OCI-LY1 (cell line): ENCODE measurements around the gene IRF4.

Experiments used
- EZH2 ChIP-seq: fragments of 200-600 bp; sonication (generic), shearing (Covaris generic); IDR thresholded peaks from 2 replicates; pipeline ENCODE4 v1.8.0; 2017; ENCODE audit warnings: borderline replicate concordance, mixed run types, mild to moderate bottlenecking, antibody characterized with exemption, low read length, moderate library complexity, mixed read lengths
- TF ChIP-seq, protein P1 (sequence below): fragments of 200-600 bp; sonication (generic), shearing (Covaris generic); IDR thresholded peaks from 2 replicates; pipeline ENCODE4 v1.5.1; 2017; ENCODE audit warnings: mild to moderate bottlenecking, antibody characterized with exemption, low read length, moderate library complexity, mixed read lengths

DNA sequence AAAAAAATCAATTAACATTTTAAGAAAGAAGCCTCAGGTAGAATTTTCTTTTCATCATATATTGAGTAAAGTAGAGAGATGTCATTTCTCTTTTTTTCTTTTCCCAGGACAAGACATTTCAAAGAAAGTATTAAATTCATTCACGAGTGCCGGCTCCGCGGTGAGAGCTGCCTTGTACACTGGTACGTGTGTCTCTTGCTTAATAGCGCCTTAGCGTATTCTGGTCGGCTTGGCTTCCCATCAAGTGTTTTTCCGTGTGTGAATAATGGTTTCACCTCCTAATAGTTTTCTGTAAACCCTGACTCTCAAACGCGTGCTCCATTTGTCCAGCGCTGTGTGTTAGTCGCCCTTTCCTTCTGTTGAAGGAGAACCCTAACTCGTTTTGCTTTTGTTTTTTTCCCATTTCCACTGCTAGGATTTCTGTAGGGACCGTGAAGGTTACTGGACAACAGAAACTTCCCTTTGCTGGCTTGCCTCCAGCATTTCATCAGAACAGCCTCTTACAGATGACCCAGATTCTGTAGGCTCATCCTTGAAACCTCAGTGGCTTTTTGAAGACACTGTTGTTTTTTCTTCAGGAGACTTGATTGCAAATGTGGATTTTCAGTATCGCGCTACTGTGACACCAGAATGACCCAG, 45.7 kb upstream of the IRF4 start:
- TF ChIP-seq EZH2, result no peak
- TF ChIP-seq, protein P1, sequence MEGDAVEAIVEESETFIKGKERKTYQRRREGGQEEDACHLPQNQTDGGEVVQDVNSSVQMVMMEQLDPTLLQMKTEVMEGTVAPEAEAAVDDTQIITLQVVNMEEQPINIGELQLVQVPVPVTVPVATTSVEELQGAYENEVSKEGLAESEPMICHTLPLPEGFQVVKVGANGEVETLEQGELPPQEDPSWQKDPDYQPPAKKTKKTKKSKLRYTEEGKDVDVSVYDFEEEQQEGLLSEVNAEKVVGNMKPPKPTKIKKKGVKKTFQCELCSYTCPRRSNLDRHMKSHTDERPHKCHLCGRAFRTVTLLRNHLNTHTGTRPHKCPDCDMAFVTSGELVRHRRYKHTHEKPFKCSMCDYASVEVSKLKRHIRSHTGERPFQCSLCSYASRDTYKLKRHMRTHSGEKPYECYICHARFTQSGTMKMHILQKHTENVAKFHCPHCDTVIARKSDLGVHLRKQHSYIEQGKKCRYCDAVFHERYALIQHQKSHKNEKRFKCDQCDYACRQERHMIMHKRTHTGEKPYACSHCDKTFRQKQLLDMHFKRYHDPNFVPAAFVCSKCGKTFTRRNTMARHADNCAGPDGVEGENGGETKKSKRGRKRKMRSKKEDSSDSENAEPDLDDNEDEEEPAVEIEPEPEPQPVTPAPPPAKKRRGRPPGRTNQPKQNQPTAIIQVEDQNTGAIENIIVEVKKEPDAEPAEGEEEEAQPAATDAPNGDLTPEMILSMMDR, result no peak
